HEK293 (cell line): ENCODE measurements around the gene TMOD2.
A peak's percentile ranks its signal among the peaks of the same experiment; 100 is the strongest.

Experiments used
- CTCF ChIA-PET: fragments of 350-600 bp; formaldehyde crosslinking; extraction: SDS; loops from one replicate; lab custom pipeline; 2021; ENCODE audit warnings: antibody characterized with exemption; lab: Yijun Ruan, JAX
- POLR2A ChIA-PET: fragments of 300-600 bp; formaldehyde crosslinking; extraction: SDS; loops from one replicate; lab custom pipeline; 2020; ENCODE audit warnings: antibody characterized with exemption, inconsistent platforms; lab: Yijun Ruan, JAX
- H3K27ac ChIP-seq: fragments of 200-500 bp; sonication (Bioruptor generic); 2 replicates; pipeline ENCODE4 v1.5.1; 2014; ENCODE audit warnings: low read depth, low read length, control low read depth, inconsistent platforms; ENCODE audit errors: extremely low read depth
- H3K36me3 ChIP-seq, 2 experiments: fragments of 200-500 bp in 1 of 2; sonication (Bioruptor generic) in 1 of 2; 1 replicate in 1 of 2; 2 replicates in 1 of 2; pipeline ENCODE4 v1.5.1; 2014 to 2017; ENCODE audit warnings: inconsistent platforms in 2 of 2, low read length in 2 of 2; ENCODE audit not compliant: control insufficient read depth in 2 of 2, insufficient read depth in 1 of 2
- H3K4me1 ChIP-seq: fragments of 200-500 bp; sonication (Bioruptor generic); 2 replicates; pipeline ENCODE4 v1.5.1; 2014; ENCODE audit warnings: mild to moderate bottlenecking, low read length, inconsistent platforms; ENCODE audit not compliant: control insufficient read depth, insufficient read depth
- H3K4me3 ChIP-seq: 2 replicates; pipeline ENCODE4 v1.5.1; 2011; ENCODE audit warnings: low read depth, mild to moderate bottlenecking, control low read depth, low read length, moderate library complexity
- H3K9me3 ChIP-seq: fragments of 200-500 bp; sonication (Bioruptor generic); 2 replicates; pipeline ENCODE4 v1.5.1; 2014; ENCODE audit warnings: low read depth, low read length, inconsistent platforms; ENCODE audit not compliant: control insufficient read depth, insufficient read depth
- SCRT1 ChIP-seq: fragments of 450-650 bp; formaldehyde crosslinking; IDR thresholded peaks from 2 replicates; pipeline ENCODE4 v1.5.1; 2016; ENCODE audit warnings: missing biosample characterization, missing genetic modification characterization, borderline replicate concordance
- SCRT2 ChIP-seq: fragments of 450-650 bp; formaldehyde crosslinking; IDR thresholded peaks from 2 replicates; pipeline ENCODE4 v1.5.1; 2016; ENCODE audit warnings: missing biosample characterization, missing genetic modification characterization
- SP2 ChIP-seq: fragments of 450-650 bp; formaldehyde crosslinking; IDR thresholded peaks from 2 replicates; pipeline ENCODE4 v1.5.1; 2016; ENCODE audit warnings: missing biosample characterization, missing genetic modification characterization
- SP3 ChIP-seq: fragments of 450-650 bp; formaldehyde crosslinking; IDR thresholded peaks from 2 replicates; pipeline ENCODE4 v1.5.1; 2016; ENCODE audit warnings: missing biosample characterization, missing genetic modification characterization
- ZBTB17 ChIP-seq: fragments of 450-650 bp; formaldehyde crosslinking; IDR thresholded peaks from 2 replicates; pipeline ENCODE4 v1.5.1; 2016; ENCODE audit warnings: missing biosample characterization, missing genetic modification characterization
- ZBTB20 ChIP-seq: fragments of 450-650 bp; formaldehyde crosslinking; IDR thresholded peaks from 2 replicates; pipeline ENCODE4 v1.5.1; 2016; ENCODE audit warnings: missing biosample characterization, missing genetic modification characterization
- ZEB2 ChIP-seq: fragments of 450-650 bp; formaldehyde crosslinking; IDR thresholded peaks from 2 replicates; pipeline ENCODE4 v1.5.1; 2016; ENCODE audit warnings: missing biosample characterization, missing genetic modification characterization
- ZFHX2 ChIP-seq: fragments of 450-650 bp; formaldehyde crosslinking; conservative IDR thresholded peaks from 2 replicates; pipeline ENCODE4 v1.5.1; 2016; ENCODE audit warnings: missing biosample characterization, missing genetic modification characterization
- ZNF114 ChIP-seq: fragments of 450-650 bp; formaldehyde crosslinking; IDR thresholded peaks from 2 replicates; pipeline ENCODE4 v1.5.0; 2017; ENCODE audit warnings: missing biosample characterization, missing genetic modification characterization
- ZNF184 ChIP-seq: fragments of 450-650 bp; IDR thresholded peaks from 2 replicates; pipeline ENCODE4 v1.5.1; 2018; ENCODE audit warnings: missing biosample characterization, mild to moderate bottlenecking, missing genetic modification characterization
- ZNF335 ChIP-seq: fragments of 450-650 bp; formaldehyde crosslinking; conservative IDR thresholded peaks from 2 replicates; pipeline ENCODE4 v1.5.1; 2016; ENCODE audit warnings: missing biosample characterization, missing genetic modification characterization
- ZNF394 ChIP-seq: fragments of 450-650 bp; formaldehyde crosslinking; IDR thresholded peaks from 2 replicates; pipeline ENCODE4 v1.5.1; 2016; ENCODE audit warnings: missing biosample characterization, missing genetic modification characterization, mild to moderate bottlenecking, moderate library complexity, borderline replicate concordance
- ZNF529 ChIP-seq: fragments of 450-650 bp; formaldehyde crosslinking; IDR thresholded peaks from 2 replicates; pipeline ENCODE4 v1.5.1; 2017; ENCODE audit warnings: missing genetic modification characterization, missing biosample characterization; ENCODE audit not compliant: insufficient replicate concordance
- ZNF600 ChIP-seq: fragments of 450-650 bp; formaldehyde crosslinking; IDR thresholded peaks from 2 replicates; pipeline ENCODE4 v1.5.1; 2016; ENCODE audit warnings: missing biosample characterization, missing genetic modification characterization
- TF ChIP-seq, protein P1 (sequence below): fragments of 450-650 bp; formaldehyde crosslinking; optimal IDR thresholded peaks from 2 replicates; pipeline ENCODE3; 2016; ENCODE audit warnings: missing biosample characterization, mild to moderate bottlenecking, missing genetic modification characterization
- TF ChIP-seq, protein P2 (sequence below): fragments of 450-650 bp; formaldehyde crosslinking; IDR thresholded peaks from 2 replicates; pipeline ENCODE4 v1.5.1; 2016; ENCODE audit warnings: missing biosample characterization, missing genetic modification characterization
- TF ChIP-seq, protein P3 (sequence below): fragments of 450-650 bp; formaldehyde crosslinking; IDR thresholded peaks from 2 replicates; pipeline ENCODE4 v1.5.1; 2016; ENCODE audit warnings: missing biosample characterization, missing genetic modification characterization
- TF ChIP-seq, protein P4 (sequence below): fragments of 450-650 bp; formaldehyde crosslinking; IDR thresholded peaks from 2 replicates; pipeline ENCODE4 v1.5.1; 2016; ENCODE audit warnings: missing biosample characterization, missing genetic modification characterization

The TMOD2 gene

DNA sequence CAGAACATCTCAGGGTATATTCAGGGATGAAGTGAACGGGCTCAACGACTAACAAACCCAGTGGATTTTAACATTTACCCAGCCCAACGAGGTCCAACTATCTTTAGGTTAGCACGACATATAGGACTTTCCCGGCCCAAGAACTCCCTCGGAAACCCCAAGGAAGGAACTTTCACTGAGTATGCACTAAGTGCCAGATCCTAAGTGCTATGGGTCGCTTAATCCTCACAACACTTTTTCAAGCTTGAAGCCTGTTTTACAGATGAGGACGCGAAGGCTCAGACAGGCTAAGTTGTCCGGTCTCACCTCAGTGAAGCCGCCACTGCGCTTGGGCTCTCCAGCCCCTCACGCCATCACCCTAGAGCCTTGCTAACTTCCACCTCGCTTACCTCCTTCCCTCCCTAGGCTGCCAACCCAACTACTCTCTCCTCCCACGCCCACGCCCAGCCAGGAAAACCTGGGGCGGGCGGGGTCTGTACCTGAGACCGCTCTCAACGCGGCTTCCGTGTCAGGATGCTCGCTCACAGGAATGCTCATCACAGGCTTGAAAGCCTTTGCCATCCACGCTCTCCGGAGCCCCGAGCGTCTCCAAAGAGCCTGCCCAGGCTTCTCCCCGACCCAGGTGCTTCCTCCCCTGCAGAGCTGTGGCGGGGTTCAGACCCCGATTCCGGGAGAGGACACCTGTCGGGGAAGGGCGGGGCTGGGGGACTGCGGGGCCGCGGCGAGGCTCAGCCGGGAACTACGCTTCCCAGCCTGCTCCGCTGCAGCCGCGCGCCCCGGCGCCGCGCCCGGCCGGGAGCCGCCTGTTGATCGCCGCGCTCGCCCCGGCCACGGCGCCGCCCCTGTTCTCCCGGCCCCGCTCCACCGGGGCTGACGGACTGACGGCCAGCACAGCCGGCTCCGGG lies at the start of gene TMOD2:
Gene TMOD2, plus strand, starts transcription at position 806 of the 905 bp plus-strand sequence. CDS start 14,845 bp downstream, outside the sequence.
- POLR2A ChIA-PET = interaction anchor here (0.6 kb wide), 1 partner anchor 12 kb away, joined by 3 read pairs; no protein-coding TSS in a partner anchor
- TF ChIP-seq SP3 (tag by site-specific recombination) (peak; percentile 80), ZBTB17 (tag by site-specific recombination) (peak; percentile 70), ZNF335 (tag by site-specific recombination) (peak; percentile 30; the same call in 1 of the 2 replicates), ZNF529 (no peak), SP2 (0 out of 2 replicates have a peak, but pooled peaks have one; percentile 7), ZEB2 (tag by site-specific recombination) (peak; percentile 38; the same call in 1 of the 2 replicates), ZFHX2 (tag by site-specific recombination) (0 out of 2 replicates have a peak, but pooled peaks have one; percentile 20), ZBTB20 (peak; percentile 28; the same call in 1 of the 2 replicates), SCRT2 (tag by site-specific recombination) (peak; percentile 83), ZNF394 (tag by site-specific recombination) (no peak; the same call in 1 of the 2 replicates), SCRT1 (tag by site-specific recombination) (0 out of 2 replicates have a peak, but pooled peaks have one; percentile 31)
- TF ChIP-seq, protein P1, sequence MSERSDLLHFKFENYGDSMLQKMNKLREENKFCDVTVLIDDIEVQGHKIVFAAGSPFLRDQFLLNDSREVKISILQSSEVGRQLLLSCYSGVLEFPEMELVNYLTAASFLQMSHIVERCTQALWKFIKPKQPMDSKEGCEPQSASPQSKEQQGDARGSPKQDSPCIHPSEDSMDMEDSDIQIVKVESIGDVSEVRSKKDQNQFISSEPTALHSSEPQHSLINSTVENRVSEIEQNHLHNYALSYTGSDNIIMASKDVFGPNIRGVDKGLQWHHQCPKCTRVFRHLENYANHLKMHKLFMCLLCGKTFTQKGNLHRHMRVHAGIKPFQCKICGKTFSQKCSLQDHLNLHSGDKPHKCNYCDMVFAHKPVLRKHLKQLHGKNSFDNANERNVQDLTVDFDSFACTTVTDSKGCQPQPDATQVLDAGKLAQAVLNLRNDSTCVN (tag by site-specific recombination) = peak; percentile 60
- TF ChIP-seq, protein P2, sequence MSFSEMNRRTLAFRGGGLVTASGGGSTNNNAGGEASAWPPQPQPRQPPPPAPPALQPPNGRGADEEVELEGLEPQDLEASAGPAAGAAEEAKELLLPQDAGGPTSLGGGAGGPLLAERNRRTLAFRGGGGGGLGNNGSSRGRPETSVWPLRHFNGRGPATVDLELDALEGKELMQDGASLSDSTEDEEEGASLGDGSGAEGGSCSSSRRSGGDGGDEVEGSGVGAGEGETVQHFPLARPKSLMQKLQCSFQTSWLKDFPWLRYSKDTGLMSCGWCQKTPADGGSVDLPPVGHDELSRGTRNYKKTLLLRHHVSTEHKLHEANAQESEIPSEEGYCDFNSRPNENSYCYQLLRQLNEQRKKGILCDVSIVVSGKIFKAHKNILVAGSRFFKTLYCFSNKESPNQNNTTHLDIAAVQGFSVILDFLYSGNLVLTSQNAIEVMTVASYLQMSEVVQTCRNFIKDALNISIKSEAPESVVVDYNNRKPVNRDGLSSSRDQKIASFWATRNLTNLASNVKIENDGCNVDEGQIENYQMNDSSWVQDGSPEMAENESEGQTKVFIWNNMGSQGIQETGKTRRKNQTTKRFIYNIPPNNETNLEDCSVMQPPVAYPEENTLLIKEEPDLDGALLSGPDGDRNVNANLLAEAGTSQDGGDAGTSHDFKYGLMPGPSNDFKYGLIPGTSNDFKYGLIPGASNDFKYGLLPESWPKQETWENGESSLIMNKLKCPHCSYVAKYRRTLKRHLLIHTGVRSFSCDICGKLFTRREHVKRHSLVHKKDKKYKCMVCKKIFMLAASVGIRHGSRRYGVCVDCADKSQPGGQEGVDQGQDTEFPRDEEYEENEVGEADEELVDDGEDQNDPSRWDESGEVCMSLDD (tag by site-specific recombination) = 0 out of 2 replicates have a peak, but pooled peaks have one; percentile 12
- TF ChIP-seq, protein P3, sequence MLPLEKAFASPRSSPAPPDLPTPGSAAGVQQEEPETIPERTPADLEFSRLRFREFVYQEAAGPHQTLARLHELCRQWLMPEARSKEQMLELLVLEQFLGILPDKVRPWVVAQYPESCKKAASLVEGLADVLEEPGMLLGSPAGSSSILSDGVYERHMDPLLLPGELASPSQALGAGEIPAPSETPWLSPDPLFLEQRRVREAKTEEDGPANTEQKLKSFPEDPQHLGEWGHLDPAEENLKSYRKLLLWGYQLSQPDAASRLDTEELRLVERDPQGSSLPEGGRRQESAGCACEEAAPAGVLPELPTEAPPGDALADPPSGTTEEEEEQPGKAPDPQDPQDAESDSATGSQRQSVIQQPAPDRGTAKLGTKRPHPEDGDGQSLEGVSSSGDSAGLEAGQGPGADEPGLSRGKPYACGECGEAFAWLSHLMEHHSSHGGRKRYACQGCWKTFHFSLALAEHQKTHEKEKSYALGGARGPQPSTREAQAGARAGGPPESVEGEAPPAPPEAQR (tag by site-specific recombination) = no peak
- Histone ChIP-seq H3K27ac (no peak within 1 kb of the TSS; the same call in 1 of the 2 replicates), H3K9me3 (no peaks in the 10 kb centered on the region), H3K4me3 (peak within 1 kb of the TSS; percentile 66), H3K36me3 (no peaks in the 10 kb centered on the region), H3K4me1 (0 out of 2 replicates have a peak, but pooled peaks cover 2% of the 10 kb centered on the region)
- CTCF ChIA-PET = interaction anchor here (0.6 kb wide), 1 partner anchor 12 kb away, joined by 3 read pairs; no protein-coding TSS in a partner anchor

DNA sequence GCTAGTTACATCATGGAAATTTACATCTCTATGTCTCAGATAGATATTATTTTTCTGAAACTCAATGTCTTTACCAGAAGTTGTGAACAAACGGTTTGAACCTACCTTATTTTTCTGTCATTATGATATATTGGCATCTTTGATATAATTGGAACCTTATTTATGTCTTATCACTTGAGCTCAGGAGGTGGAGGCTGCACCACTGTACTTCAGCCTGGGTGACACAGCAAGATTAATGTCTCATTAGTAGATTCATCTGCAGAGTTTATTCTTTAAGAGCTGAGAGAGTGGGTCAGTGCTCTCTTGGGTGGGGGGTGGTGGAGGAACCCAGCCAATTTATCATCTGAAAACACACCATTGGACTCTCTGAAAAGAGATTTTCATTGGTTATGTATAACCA lies 48.7 kb upstream of the TMOD2 start:
- no peak overlapping the region for H3K27ac ChIP-seq
- ChIA-PET POLR2A (no interaction called here), CTCF (interaction anchor here (0.6 kb wide), 1 partner anchor 21 kb away, joined by 3 read pairs; no protein-coding TSS in a partner anchor)
- H3K4me3 ChIP-seq = no peak overlapping the region
- no peaks in the 10 kb centered on the region for H3K9me3 ChIP-seq
- TF ChIP-seq SP2 (no peak), ZNF114 (tag by site-specific recombination) (no peak), ZNF184 (tag by site-specific recombination) (no peak), ZNF600 (tag by site-specific recombination) (no peak)
- TF ChIP-seq, protein P4, sequence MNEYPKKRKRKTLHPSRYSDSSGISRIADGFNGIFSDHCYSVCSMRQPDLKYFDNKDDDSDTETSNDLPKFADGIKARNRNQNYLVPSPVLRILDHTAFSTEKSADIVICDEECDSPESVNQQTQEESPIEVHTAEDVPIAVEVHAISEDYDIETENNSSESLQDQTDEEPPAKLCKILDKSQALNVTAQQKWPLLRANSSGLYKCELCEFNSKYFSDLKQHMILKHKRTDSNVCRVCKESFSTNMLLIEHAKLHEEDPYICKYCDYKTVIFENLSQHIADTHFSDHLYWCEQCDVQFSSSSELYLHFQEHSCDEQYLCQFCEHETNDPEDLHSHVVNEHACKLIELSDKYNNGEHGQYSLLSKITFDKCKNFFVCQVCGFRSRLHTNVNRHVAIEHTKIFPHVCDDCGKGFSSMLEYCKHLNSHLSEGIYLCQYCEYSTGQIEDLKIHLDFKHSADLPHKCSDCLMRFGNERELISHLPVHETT (tag by site-specific recombination) = no peak
- H3K4me1 ChIP-seq = no peaks in the 10 kb centered on the region
- H3K36me3 ChIP-seq = no peaks in the 10 kb centered on the region
